Astrocyte (in vitro differentiated cells and primary cell): Measurements from ENCODE around the gene USP6NL.

Source experiments
- EZH2 ChIP-seq: IDR thresholded peaks from 2 replicates; pipeline ENCODE4 v1.6.1; 2012; ENCODE audit warnings: mild to moderate bottlenecking, low read length, inconsistent platforms; ENCODE audit not compliant: insufficient read depth
- TF ChIP-seq, protein P1 (sequence below): IDR thresholded peaks from 2 replicates; pipeline ENCODE4 v1.5.1; 2011; ENCODE audit warnings: low read depth, mild to moderate bottlenecking, inconsistent platforms, low read length, moderate library complexity; ENCODE audit not compliant: insufficient read depth

DNA sequence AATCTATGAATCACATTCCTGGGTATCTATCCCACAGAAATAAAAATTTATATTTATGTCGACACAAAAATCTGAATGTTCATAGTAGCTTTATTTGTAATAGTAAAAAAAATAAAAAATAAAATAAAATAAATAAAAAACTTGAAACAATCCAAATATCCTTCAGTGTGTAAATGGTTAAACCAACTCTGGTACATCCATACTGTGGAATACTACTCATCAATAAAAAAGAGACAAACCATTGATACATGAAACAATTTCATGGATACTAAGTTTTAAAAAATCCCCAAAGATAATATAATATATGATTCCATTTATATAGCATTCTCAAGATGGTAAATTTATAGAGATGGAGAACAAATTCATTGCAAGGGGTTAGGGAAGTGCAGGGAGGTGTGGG lies 48.6 kb downstream of the USP6NL start:
- TF ChIP-seq, protein P1, sequence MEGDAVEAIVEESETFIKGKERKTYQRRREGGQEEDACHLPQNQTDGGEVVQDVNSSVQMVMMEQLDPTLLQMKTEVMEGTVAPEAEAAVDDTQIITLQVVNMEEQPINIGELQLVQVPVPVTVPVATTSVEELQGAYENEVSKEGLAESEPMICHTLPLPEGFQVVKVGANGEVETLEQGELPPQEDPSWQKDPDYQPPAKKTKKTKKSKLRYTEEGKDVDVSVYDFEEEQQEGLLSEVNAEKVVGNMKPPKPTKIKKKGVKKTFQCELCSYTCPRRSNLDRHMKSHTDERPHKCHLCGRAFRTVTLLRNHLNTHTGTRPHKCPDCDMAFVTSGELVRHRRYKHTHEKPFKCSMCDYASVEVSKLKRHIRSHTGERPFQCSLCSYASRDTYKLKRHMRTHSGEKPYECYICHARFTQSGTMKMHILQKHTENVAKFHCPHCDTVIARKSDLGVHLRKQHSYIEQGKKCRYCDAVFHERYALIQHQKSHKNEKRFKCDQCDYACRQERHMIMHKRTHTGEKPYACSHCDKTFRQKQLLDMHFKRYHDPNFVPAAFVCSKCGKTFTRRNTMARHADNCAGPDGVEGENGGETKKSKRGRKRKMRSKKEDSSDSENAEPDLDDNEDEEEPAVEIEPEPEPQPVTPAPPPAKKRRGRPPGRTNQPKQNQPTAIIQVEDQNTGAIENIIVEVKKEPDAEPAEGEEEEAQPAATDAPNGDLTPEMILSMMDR, result no peak
- TF ChIP-seq EZH2, result no peak
